Measurements from ENCODE around the gene MEP1A. TPM values are rescaled to one million over a fixed set of nuclear protein-coding genes. Genes with fewer than 3 reads are reported as not detected.
"Not testable (repeated sequence)": the region's sequence is repeated elsewhere in the genome, so short reads cannot be mapped to it uniquely, and the experiment has no call there.

The MEP1A gene
- total RNA-seq, 2 donors from 2014 or later, result 0.34 TPM; not detected in 1

- DNase-seq (ENCODE audit: low spot score), result no peak
- 75% methylated on average over 4 of the region's 4 CpGs for WGBS
- intact Hi-C loops (cut with DNase I), result no loop called here
- H3K9me3 ChIP-seq, result no peaks in the 10 kb centered on the region
- no peak overlapping the region for H3K4me3 ChIP-seq
- H3K27me3 ChIP-seq (replicated peaks; ENCODE audit: insufficient read depth), result no peaks in the 10 kb centered on the region
- no peaks in the 10 kb centered on the region for H3K4me1 ChIP-seq (replicated peaks)
- no peak for TF ChIP-seq POLR2AphosphoS5 (IDR thresholded peaks at IDR 0.05)
- TF ChIP-seq POLR2A (IDR thresholded peaks at IDR 0.05), result no peak
- TF ChIP-seq CTCF (IDR thresholded peaks at IDR 0.05), result no peak
- no peak overlapping the region for H3K27ac ChIP-seq
- no peaks in the 10 kb centered on the region for H3K36me3 ChIP-seq
These were observed 21.9 kb downstream of the MEP1A start for GRCh38 chr6:46815130-46815529.

GRCh38 chr6:46816626-46817025 lies 23.4 kb downstream of the MEP1A start:
- H3K4me3 ChIP-seq, result no peak overlapping the region
- H3K27ac ChIP-seq, result no peak overlapping the region
- intact Hi-C loops (cut with DNase I), result no loop called here
- TF ChIP-seq POLR2AphosphoS5 (IDR thresholded peaks at IDR 0.05), result no peak
- H3K4me1 ChIP-seq (replicated peaks), result no peaks in the 10 kb centered on the region
- H3K27me3 ChIP-seq (replicated peaks; ENCODE audit: insufficient read depth), result no peaks in the 10 kb centered on the region
- H3K9me3 ChIP-seq, result no peaks in the 10 kb centered on the region
- WGBS, result 54% methylated on average over 1 of the region's 1 CpG
- H3K36me3 ChIP-seq, result no peaks in the 10 kb centered on the region
- DNase-seq (ENCODE audit: low spot score), result no peak

- intact Hi-C loops (cut with DNase I), result no loop called here
- H3K9me3 ChIP-seq, result no peaks in the 10 kb centered on the region
- DNase-seq (ENCODE audit: low spot score), result no peak
- no peaks in the 10 kb centered on the region for H3K27me3 ChIP-seq (replicated peaks; ENCODE audit: insufficient read depth)
- no peaks in the 10 kb centered on the region for H3K4me1 ChIP-seq (replicated peaks)
- WGBS, result 91% methylated on average over 7 of the region's 7 CpGs
- H3K27ac ChIP-seq, result no peak overlapping the region
- H3K36me3 ChIP-seq, result no peaks in the 10 kb centered on the region
- H3K4me3 ChIP-seq, result no peak overlapping the region
- no peak for TF ChIP-seq POLR2A (IDR thresholded peaks at IDR 0.05)
- TF ChIP-seq CTCF (IDR thresholded peaks at IDR 0.05), result no peak
- TF ChIP-seq POLR2AphosphoS5 (IDR thresholded peaks at IDR 0.05), result no peak
These were observed 26.4 kb downstream of the MEP1A start for GRCh38 chr6:46819561-46819960.

- no peaks in the 10 kb centered on the region for H3K27me3 ChIP-seq (replicated peaks; ENCODE audit: insufficient read depth)
- intact Hi-C loops (cut with DNase I), result no loop called here
- 27% methylated on average over 4 of the region's 4 CpGs for WGBS
- no peaks in the 10 kb centered on the region for H3K9me3 ChIP-seq
- DNase-seq (ENCODE audit: low spot score), result peak; percentile 83
- TF ChIP-seq POLR2A (IDR thresholded peaks at IDR 0.05), result no peak
- TF ChIP-seq POLR2AphosphoS5 (IDR thresholded peaks at IDR 0.05), result peak; percentile 91
- peak overlapping the region; percentile 22 to 66 for H3K27ac ChIP-seq
- no peak overlapping the region for H3K4me3 ChIP-seq
- no peaks in the 10 kb centered on the region for H3K4me1 ChIP-seq (replicated peaks)
- H3K36me3 ChIP-seq, result no peaks in the 10 kb centered on the region
These were observed 28.3 kb downstream of the MEP1A start for GRCh38 chr6:46821458-46821881.

DNA sequence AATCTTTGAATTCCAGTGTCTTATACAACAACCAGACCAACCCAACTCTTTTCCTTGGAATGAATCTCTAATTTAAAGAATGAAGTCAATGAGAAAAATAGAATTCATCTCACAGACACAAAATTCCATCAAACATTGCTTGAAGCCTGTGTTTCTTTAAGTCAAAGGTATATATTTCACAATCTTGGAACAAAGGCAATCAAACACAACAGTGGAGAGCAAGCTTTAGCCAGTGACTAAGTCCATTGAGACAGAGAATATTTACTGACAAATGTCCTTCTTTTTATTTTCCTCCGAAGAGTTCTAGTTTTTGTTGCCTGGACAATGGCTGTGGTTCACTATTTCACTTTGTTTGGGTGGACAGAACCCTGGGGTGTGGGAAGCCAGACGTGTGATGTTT lies 35.8 kb downstream of the MEP1A start:
- H3K9me3 ChIP-seq, result no peaks in the 10 kb centered on the region
- TF ChIP-seq POLR2AphosphoS5 (IDR thresholded peaks at IDR 0.05), result no peak
- TF ChIP-seq CTCF (IDR thresholded peaks at IDR 0.05), result no peak
- TF ChIP-seq POLR2A (IDR thresholded peaks at IDR 0.05), result no peak
- no peaks in the 10 kb centered on the region for H3K4me1 ChIP-seq (replicated peaks)
- no peak for DNase-seq (ENCODE audit: low spot score)
- H3K4me3 ChIP-seq, result no peak overlapping the region
- no peaks in the 10 kb centered on the region for H3K36me3 ChIP-seq
- WGBS, result 73% methylated on average over 2 of the region's 2 CpGs
- H3K27me3 ChIP-seq (replicated peaks; ENCODE audit: insufficient read depth), result no peaks in the 10 kb centered on the region
- H3K27ac ChIP-seq, result no peak overlapping the region
- intact Hi-C loops (cut with DNase I), result no loop called here

DNA sequence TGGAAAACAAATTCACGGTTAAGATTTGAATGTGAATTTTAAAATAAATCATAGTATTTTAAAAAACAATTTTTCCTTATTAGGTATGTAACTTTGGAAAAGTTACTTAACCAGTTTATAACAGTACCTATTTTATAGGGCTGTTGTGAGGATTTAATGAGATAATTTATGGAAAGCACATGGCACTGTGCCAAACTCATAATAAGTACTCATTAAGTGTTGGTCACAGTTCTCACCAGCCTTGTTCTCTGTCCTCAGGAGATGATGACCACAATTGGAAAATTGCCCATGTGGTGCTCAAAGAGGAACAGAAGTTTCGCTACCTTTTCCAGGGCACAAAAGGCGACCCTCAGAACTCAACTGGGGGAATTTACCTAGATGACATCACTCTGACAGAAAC lies 39.6 kb downstream of the MEP1A start:
- Histone ChIP-seq H3K9me3 (no peaks in the 10 kb centered on the region), H3K36me3 (no peaks in the 10 kb centered on the region), H3K4me1 (replicated peaks) (no peaks in the 10 kb centered on the region), H3K4me3 (no peak overlapping the region), H3K27me3 (replicated peaks; ENCODE audit: insufficient read depth) (no peaks in the 10 kb centered on the region), H3K27ac (no peak overlapping the region)
- WGBS, result 74% methylated on average over 3 of the region's 3 CpGs
- TF ChIP-seq POLR2A (IDR thresholded peaks at IDR 0.05) (no peak), POLR2AphosphoS5 (IDR thresholded peaks at IDR 0.05) (no peak), CTCF (IDR thresholded peaks at IDR 0.05) (no peak)
- intact Hi-C loops (cut with DNase I), result no loop called here
- no peak for DNase-seq (ENCODE audit: low spot score)

- intact Hi-C loops (cut with DNase I); H3K4me3 ChIP-seq; H3K4me1 ChIP-seq (replicated peaks); H3K36me3 ChIP-seq; DNase-seq (ENCODE audit: low spot score); H3K27ac ChIP-seq; H3K9me3 ChIP-seq; H3K27me3 ChIP-seq (replicated peaks; ENCODE audit: insufficient read depth): not testable (repeated sequence)
- 76% methylated on average over 7 of the region's 7 CpGs for WGBS
These were observed 41.2 kb downstream of the MEP1A start for GRCh38 chr6:46834257-46834916.

DNA sequence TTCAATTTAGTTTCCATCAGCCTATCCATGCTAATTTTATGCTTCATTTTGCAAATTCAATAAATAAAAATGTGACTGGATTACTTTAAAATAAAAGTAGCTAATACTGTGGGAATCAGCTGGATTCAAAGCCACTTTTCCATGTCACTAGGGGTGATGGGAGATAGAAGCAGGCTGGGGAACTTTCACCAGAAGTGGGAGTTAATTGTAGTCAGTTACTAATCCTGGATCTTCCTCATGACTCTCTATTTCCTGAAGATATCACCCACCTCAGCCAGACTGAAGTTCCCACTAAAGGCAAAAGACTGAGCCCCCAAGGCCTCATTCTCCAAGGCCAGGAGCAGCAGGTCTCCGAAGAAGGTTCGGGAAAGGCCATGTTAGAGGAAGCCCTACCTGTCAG lies 41.8 kb downstream of the MEP1A start:
- intact Hi-C loops (cut with DNase I); H3K36me3 ChIP-seq; DNase-seq (ENCODE audit: low spot score); H3K9me3 ChIP-seq; H3K27ac ChIP-seq; H3K4me1 ChIP-seq (replicated peaks); H3K27me3 ChIP-seq (replicated peaks; ENCODE audit: insufficient read depth); H3K4me3 ChIP-seq: not testable (repeated sequence)
- 90% methylated on average over 2 of the region's 2 CpGs for WGBS

All from prostate gland (tissue), 2 donors.